ENCODE results near the gene SH2D3A.
"Not testable (repeated sequence)": the region's sequence is repeated elsewhere in the genome, so short reads cannot be mapped to it uniquely, and the experiment has no call there.

Gene SH2D3A

DNA sequence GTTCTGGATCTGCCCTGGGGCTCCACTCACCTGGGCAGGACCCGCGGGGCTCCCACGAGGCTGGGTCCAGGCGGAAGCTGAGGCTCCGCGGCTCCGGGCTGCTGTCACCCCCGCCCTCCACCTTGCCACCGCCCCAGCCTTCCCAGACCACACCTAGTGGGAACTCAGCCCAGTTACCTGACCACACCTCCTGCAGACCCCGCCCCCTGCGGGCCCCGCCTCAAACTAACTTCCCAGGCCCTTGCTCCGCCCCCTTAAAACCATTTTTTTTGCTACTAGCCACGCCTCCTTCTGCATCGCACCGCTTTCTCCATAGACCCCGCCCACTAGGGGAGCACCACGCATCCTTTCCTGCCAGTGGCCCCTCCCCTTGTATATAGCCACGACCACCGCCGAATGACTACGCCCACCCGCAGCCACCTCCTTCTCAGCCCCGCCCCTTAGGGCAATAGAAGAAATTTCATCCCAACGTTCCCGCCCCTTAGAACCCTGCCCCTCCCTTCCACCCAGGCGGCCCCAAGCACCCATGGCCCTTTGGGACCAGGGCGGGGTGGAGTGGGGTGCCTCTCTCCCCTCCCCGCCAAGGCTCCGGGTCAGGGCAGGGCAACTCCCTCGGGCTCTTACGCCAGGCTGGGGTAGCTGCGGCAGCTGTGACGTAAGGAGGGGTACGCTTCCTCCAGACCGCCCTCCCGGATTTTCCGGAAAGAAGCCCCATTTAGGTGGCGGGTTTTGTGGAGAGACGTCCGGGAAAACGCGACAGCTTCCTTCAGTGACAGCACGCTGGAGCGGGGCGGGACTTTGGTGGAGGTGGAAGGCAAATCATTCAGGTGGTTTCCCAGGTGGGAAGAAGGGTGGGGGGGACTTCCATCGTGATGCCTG, at the start of gene SH2D3A:
TSS of gene SH2D3A (minus strand) at position 79 of the 879 bp plus-strand sequence. CDS start 3,687 bp downstream, outside the sequence.
- in situ Hi-C loops (cut with MboI; ENCODE audit: low sequenced_read_pairs): no loop called here

DNA sequence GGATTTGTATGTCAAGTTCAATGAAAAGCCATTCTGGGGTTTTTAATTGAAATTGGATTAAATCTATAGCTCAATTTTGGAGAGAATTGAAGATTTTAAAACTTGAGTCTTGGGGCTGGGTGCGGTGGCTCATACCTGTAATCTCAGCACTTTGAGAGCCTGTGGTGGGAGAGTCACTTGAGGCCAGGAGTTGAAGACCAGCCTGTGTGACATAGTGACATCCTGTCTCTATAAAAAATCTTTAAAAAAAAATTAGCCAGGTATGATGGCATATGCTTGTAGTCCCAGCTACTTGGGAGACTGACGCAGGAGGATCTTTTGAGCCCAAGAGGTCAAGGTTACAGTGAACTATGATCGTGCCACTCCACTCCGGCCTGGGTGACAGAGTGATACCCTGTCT, 46.4 kb upstream of the SH2D3A start:
- in situ Hi-C loops (cut with MboI; ENCODE audit: low sequenced_read_pairs): no loop called here

DNA sequence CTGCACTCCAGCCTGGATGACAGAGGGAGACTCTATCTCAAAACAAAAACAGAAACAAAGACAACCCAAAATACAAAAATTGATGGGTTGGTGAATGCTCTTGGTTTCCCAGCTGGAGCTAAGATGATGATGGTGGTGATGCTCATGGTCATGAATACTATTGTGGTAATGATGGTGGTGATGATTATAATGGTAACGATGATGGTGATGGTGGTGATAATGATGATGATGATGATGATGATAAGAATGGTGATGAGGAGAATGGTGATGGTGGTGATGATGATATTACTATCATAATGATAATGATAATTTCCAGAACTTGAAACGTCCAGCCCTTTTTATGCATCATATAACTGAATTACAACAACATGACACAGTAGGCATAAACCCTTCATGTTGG, 45.4 kb upstream of the SH2D3A start:
- in situ Hi-C loops (cut with MboI; ENCODE audit: low sequenced_read_pairs): no loop called here

DNA sequence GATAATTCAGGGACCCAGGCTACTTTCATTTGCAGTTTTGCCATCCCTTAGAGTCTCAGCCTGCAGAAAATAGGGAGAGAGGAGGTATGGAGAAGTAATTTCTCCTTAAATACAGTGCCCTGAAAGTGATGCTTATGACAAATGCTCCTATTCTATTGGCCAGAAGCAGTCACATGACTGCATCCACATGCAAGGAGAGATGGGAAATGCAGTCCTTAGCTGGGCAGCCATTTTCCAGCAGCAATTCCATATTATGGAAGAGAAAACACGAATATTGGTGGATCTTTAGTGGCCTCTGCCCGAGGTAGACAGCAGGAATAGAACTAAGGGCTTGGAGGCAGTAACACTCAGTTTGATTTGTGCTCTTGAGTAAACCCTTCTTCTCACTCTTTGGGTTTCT, 44.7 kb upstream of the SH2D3A start:
- in situ Hi-C loops (cut with MboI; ENCODE audit: low sequenced_read_pairs): no loop called here

DNA sequence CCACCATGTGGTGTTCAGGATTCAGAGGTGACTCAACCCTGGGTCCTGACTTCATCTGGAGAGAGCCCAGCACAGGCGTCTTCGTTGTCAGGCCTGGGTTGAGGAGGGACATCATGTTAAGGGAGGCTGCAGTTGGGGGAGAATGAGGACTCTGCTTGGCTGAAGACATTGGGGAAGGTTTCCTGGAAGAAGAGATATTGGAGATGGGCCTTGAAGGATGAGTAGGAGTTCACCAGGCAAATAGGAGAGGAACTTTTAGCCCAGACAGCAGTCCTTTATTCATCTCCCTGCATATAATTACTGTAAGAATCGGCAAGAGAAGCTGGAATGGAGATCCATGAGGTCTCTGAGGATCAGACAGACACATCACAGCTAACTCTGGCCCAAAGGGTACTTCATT, 44.1 kb upstream of the SH2D3A start:
- in situ Hi-C loops (cut with MboI; ENCODE audit: low sequenced_read_pairs): no loop called here

DNA sequence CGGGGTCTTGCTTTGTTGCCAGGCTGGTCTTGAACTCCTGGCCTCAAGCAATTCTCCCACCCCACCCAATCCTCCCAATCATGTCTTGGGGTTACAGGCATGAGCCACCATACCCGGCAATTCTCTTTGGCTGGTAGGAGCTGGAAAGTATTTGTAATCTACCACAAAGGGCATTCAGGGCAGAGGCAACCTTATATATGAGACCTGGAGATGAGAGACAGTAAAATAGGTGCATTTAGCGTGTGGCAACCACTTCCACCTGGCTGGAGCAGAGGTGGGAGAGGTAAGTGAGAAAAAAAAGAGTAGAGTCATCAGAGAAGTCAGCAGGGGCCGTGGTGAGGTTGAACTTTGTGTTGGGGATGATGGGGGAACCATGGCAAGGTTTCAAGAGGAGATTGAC, 42.0 kb upstream of the SH2D3A start:
- in situ Hi-C loops (cut with MboI; ENCODE audit: low sequenced_read_pairs): no loop called here

DNA sequence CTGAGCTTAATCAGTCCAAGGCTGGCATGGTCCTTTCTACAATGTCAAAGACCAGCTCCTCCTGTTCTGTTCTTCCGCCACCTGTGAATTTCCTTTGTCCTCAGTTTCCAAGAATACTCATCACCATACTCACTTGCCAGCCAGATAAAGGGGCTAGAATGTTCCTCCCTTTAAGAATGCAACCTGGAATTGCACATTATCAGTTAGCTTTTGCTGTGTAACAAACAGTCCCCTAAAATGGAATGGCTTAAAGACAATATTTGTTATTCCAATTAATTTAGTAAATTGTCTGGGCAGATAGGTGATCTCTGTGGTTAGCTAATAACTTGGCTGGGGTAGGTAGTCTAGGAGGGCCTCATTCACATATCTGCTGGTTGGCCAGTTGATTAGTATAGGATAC, 41.3 kb upstream of the SH2D3A start:
- in situ Hi-C loops (cut with MboI; ENCODE audit: low sequenced_read_pairs): no loop called here

DNA sequence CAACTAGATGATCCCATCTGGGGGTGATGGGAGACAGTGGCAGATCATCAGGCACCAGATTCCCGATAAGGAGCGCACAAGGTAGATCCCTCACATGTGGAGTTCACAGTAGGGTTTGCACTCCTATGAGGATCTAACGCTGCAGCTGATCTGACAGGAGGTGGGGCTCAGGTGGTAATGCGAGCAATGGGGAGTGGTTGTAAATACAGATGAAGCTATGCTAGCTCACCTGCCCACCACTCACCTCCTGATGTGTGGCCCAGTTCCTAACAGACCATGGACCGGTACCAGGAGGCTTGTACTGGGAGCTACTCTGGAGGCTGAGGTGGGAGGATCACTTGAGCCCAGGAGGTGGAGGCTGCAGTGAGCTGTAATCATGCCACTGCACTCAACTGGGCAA, 40.1 kb upstream of the SH2D3A start:
- in situ Hi-C loops (cut with MboI; ENCODE audit: low sequenced_read_pairs): no loop called here

DNA sequence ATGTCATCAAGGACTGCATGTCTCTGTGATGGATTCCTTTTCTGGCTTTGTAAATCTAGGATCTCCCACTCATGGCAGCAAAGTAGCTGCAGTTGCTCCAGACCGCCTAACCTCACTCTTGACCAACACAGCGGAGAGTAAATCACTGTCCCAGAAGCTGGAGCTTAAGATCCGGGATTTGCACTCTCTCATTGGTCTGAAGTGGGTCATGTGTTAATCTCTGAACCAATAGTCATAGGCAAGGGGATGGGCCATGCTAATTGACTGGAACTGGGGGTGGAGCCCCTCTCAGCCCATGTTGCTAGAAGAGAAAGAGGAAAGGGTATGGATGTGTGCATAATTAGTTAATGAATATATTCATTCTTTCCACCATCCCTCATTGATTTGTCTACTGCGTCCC, 39.3 kb upstream of the SH2D3A start:
- in situ Hi-C loops (cut with MboI; ENCODE audit: low sequenced_read_pairs): no loop called here

DNA sequence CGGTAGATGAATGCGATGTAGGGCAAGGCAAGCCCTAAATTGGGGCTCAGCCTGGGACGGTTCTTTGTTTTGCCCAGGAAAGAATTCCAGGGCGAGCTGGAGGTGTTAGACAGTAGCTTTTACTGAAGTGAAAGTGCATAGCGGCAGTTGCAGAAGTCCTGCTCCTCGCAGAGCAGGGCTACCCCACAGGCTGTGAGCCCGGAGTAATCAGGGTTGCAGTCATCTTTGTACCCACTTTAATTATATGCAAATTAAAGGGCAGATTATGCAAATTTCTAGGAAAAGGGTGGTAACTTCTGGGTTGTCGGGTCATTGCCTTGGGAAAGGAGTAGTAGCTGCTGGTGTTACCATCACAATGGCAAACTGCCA, 35.8 kb upstream of the SH2D3A start:
- in situ Hi-C loops (cut with MboI; ENCODE audit: low sequenced_read_pairs): no loop called here

DNA sequence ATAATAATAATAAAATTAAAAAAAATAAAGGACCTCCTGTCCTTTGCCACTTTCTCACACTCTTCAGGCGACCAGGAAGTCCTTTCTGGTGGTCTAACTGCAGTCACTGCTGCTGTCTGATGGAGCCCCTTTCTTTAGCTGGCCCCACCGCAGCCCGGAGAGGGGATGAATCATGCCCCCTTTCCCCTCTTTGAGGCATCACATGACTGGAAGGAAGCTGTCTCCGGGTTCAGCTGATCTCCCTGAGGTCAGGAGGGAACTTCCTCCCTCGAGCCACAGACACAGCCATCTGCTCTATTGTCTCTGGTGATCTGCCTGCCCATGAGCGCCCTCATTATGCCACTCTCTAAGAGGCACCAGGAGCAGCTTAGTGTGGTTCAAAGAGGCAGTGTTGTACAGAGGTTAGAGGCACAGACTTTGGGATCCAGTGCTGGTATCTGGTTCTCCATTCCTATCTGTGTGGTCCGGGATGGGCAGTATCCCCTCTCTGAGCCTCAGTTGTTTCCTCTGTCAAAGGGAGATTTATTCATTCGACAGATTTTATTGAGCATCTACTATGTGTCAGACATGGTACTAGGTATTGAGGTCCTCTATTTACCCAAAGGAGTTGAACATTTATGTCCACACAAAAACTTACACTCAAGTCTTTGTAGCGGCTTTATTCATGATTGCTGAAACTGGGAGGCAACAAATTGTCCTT, 35.3 kb upstream of the SH2D3A start:
- in situ Hi-C loops (cut with MboI; ENCODE audit: low sequenced_read_pairs): no loop called here

DNA sequence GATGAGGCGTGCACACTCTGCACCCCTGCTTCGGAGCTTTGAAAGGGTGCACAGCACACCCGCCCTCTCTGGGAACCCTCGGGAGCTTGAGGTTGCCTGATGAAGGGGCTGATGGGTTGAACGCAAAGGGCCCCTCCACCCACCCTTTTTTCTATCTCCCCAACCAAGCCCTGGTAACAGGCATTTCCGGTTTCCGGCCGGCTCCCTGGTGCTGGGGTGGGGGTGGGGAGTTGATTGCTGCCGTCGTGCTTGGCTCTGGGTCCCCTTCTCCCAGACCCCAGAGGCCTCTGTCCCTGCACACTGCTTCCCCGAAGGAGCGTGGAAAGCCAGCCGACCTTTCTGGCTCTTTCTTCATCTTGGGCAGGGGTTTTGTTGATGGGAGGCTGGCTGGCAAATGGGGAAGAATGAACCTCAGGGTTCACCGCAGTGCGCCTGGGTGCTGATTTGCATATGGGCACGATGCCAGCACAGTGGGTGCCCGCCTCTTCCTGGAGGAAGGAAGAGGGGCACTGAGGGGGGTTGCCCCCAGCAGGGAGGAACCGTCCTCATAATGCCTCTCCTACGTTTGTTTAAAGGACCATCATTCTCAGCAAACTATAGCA, 34.4 kb upstream of the SH2D3A start:
- in situ Hi-C loops (cut with MboI; ENCODE audit: low sequenced_read_pairs): no loop called here

DNA sequence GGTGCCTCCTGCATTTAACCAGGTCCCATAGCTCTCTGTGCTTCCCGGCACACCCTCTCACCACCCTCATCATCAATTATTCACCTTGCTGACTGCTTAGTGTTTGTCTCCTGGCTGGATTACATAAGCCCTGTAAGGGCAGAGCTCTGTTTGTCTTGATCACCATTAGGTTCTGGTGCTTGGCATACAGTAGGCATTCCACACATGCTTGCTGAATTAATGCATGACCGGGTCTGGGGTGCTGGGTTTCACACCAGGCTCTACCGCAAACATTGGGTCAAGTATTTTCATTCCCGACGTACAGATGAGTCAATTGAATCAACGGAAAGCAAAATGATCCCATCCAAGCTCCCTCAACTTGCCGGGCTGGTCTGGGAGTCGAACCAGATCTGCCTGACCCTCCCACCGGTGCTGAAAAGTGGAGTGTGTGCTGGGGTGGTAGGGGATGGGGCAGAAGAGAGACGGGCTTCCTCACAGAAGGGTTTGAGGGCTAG, 33.8 kb upstream of the SH2D3A start:
- in situ Hi-C loops (cut with MboI; ENCODE audit: low sequenced_read_pairs): no loop called here

DNA sequence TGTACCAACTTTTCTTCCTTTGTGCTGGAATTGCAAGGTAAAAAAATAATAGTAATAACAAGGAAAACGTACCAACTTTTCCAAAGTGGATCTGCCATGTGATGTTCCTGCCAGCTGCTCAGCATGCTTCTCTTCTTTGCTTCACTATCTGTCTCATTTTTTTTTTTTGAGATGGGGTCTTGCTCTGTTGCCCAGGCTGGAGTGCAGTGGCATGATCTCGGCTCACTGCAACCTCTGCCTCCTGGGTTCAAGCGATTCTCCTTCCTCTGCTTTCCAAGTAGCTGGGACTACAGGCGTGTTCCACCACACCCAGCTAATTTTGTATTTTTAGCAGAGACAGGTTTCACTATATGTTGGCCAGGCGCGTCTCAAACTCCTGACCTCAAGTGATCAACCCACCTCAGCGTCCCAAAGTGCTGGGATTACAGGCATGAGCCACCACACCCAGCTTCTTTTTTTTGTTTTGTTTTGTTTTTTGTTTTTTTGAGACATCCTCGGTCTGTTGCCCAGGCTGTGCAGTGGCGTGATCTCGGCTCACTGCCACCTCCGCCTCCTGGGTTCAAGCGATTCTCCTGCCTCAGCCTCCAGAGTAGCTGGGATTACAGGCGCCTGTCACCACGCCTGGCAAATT, 33.0 kb upstream of the SH2D3A start:
- in situ Hi-C loops (cut with MboI; ENCODE audit: low sequenced_read_pairs): not testable (repeated sequence)

DNA sequence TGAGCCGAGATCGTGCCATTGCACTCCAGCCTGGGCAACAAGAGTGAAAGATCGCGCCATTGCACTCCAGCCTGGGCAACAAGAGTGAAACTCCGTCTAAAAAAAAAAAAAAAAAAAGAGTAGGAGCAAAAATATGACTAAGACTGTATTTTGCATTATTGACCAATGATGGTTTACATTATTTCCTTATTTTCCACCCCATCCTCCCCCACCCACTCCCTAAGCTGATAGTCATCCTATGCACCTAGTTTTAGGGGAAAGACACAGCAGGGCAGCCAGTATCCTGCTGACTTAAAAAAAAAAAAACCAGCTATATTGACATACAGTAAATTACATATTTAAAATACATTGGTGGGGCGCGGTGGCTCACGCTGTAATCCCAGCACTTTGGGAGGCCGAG, 30.4 kb upstream of the SH2D3A start:
- in situ Hi-C loops (cut with MboI; ENCODE audit: low sequenced_read_pairs): no loop called here

DNA sequence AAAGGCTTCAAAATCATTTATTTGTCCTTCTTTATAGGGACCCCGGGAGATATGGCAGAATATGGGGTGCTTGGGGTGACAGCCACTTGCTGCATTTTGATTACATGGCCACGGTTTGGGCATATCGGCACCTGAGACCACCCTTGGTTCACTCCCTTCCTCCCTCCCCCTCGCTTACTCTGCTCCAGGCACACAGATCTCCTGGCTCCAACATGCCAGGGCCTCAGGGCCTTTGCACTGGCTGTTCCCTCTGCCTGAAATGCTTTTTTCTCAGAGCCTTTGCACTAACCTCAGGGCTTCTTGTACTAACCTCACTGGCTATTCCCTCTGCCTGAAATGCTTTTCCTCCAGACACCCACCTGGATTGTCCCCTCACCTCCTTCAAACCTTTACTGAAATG, 29.0 kb upstream of the SH2D3A start:
- in situ Hi-C loops (cut with MboI; ENCODE audit: low sequenced_read_pairs): no loop called here

DNA sequence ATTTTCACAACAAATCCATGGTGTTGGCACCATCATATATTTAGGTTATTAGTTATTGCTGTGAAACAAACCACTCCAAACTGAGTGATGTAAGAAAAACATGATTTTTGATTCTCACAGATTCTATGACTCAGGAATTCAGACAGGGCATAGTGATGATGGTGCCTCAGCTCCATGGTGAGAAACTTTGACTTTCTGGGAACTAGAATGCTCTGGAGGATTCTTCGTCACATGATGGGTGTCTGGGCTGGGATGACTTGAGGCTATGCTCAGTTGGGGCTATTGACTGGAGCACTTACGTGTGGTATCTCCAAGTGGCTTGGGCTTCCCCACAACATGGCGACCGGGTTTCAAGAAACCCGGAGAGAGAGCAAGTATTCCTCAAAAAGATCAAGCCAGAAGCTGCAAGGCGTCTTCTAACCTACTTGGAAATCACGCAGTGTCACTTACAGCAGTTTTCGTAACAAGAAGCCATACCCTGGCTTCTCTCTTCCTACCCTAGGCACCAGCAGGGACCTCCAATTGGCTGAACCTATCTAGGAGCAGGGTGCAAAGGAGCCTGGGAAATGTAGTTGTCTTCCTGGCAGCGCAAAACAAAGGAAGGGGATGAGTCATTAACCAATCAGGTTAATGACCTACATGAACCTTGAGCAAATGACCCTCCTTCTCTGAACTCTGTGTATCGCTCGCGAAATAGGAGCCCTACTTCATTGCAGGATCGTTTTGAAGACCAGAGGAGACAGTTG, 27.6 kb upstream of the SH2D3A start:
- in situ Hi-C loops (cut with MboI; ENCODE audit: low sequenced_read_pairs): no loop called here

DNA sequence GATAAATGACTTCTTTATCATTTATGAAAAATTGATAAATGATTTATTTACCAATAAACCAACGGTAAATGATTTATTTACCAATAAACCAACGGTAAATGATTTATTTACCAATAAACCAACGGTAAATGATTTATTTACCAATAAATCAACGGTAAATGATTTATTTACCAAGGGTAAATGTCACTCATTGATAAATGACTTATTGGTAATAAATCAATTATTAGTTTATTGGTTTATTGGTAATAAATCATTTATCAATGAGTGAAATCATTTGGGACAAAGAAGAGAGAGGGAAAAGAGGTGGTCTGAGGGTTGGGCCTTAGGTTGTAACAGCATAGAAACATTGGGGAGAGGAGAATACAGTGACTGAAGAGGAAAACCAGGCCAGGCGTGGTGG, 26.7 kb upstream of the SH2D3A start:
- in situ Hi-C loops (cut with MboI; ENCODE audit: low sequenced_read_pairs): no loop called here

DNA sequence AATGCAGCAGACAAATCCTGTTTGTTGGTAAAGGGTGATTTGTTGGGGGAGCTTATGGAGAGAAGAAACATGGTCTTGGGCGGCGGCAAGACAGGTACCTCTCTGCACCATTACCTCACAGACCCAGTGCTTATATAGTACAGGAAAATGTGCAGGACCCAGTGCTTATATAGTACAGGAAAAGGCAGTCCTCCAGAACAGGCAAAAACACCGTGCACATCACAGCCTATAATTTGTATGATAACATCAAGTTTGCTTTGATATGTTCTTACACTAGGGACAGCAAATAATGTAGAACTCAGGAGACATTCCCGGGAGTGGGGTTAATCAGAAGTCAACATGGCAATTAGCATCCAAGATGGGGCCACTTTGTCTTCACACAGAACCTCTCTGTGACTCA, 26.2 kb upstream of the SH2D3A start:
- in situ Hi-C loops (cut with MboI; ENCODE audit: low sequenced_read_pairs): no loop called here

DNA sequence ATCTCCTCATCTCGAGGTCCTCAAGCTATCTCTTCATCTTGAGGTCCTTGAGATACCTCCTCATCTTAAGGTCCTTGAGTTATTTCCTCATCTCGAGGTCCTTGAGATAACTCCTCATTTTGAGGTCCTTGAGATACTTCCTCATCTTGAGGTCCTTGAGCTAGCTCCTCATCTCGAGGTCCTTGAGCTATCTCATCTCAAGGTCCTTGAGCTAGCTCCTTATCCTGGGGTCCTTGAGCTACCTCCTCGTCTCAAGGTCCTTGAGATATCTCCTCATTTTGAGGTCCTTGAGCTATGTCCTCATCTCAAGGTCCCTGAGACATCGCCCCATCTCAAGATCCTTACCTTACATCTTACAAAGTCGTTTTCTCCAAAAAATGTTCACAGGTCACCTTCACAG, 24.0 kb upstream of the SH2D3A start:
- in situ Hi-C loops (cut with MboI; ENCODE audit: low sequenced_read_pairs): no loop called here

Measured in HL-60/S4 treated with retinoic acid at 250 ng/mL for 4 days and 3 days (cell line).